GM19324 (cell line): ENCODE results near the gene KIRREL3.

ENCODE experiments used
- ATAC-seq: cut with Tn5 transposase; IDR thresholded peaks from one replicate; pipeline ENCODE4 v1.9.1; 2021; ENCODE audit warnings: mild to moderate bottlenecking, moderate library complexity; ENCODE audit not compliant: unreplicated experiment, low FRiP score

Gene KIRREL3

DNA sequence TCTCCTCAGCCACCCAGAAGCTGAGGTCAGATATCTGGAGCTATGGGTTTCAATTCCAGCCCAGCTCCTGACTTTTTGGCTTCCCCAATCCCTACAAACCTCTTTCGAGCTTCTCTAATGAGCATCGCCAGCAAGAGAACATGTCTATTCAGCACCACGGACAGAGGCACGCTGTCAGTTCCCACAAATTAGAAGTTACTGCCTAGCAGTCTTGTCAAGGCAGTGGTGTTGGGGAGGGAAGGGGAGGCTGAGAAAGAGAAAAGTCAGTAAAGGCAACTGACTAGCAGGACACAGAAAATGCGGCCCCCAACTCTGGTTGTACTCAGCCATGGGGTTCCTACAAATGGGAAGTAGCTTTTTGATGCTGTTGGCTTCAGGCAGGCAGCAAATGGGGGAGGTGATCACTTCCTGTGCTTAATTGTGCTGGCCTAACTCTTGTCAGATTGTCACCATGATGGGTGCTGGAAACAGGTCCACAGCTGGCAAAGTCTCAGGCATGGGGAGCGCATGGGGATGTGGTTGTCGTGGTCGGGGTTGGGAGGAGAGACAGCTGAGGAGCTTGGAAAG is 439.2 kb downstream of the KIRREL3 start:
- no peak for ATAC-seq

DNA sequence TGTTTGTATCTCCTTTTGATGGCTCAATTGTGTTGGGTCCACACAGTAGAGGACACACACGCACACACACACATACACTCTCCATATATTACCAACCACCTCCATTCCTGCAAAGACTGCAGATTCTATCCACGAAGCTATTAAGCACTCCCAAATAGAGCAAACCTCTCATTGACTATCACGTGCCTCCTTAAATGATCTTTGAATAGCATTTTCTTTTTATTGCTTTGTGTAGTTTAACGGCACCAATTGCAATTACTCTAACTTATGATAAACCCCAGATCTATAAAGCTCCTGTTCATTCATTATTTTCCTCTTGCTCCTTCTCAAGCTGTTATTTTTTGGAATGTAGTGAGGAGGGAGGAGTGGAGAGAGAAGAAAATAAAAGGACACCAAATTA is 440.3 kb downstream of the KIRREL3 start:
- ATAC-seq, result no peak

DNA sequence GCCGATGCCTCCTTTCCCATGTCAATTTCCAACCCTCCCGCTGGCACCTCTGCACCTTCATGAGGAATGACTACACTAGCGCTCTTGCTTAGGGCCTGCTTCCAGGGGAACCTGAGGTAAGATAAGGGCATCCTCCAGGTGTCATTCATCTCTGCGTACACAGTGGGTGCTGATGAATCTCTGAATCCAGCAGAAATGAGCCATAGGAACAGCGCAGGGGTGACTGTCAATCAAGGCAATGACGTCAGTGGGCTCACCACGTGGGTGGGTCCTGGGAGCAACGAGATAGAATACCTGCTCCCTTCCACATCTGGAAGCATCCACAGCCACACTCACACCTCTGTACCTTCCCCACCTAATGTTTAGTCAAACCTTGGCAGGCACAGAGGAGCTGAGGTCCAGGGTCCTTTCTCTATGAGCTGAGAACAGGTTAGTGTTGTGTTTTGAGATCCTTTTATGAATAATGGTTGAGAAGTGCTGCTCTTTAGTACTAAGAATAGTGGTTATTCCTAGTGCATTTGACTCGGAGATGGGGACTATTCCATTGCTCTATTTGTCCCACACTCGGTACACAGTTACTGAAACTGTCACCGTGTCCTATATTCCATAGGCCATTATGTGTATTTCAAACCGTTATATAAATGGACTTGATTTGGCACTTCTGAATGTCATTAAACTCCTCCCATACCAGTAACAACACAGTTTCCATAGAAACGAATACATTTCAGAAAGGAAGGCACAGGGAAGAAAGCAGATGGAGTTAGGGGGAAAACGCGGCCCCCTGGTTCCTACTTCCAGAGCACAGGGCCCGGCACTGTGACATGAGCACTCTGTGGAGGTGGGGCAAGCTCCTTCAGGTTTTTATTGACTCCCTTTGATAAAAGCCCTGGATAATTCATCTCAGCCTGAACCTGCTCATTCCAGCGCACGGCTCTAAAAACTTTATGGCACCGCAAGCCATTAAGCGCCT is 451.7 kb downstream of the KIRREL3 start:
- no peak for ATAC-seq

GRCh38 chr11:126547691-126548090 is 452.9 kb downstream of the KIRREL3 start:
- ATAC-seq, result no peak

GRCh38 chr11:126547161-126547560 is 453.4 kb downstream of the KIRREL3 start:
- ATAC-seq, result no peak

GRCh38 chr11:126546694-126547093 is 453.9 kb downstream of the KIRREL3 start:
- ATAC-seq, result no peak

GRCh38 chr11:126546191-126546590 is 454.4 kb downstream of the KIRREL3 start:
- no peak for ATAC-seq

DNA sequence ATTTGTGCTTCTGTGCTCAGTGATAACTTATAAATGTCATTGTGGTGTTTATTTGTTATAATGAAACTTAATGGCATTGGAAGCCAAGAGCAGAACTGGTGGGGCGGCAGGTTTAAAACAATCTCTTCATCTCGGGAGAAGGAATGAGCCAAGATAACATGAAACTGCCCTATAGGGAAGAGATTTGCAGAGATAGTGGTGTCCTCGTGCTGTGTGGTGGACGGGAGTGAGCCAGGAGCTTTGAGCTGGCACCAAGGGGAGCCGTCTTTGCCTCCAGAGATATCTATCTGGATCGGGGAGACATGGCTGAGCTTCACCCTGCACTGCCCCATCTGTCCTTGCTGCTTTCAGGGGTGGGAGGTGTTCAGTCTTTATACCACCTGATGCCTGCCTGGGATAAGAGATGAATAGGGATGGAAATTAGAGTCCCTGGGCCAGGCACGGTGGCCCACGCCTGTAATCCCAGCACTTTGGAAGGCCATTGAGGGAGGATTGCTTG is 455.5 kb downstream of the KIRREL3 start:
- ATAC-seq, result no peak

- ATAC-seq, result no peak
Measured at GRCh38 chr11:126544108-126545056, 456.2 kb downstream of the KIRREL3 start.

- no peak for ATAC-seq
Measured at GRCh38 chr11:126543691-126544090, 456.9 kb downstream of the KIRREL3 start.

- ATAC-seq, result no peak
Measured at GRCh38 chr11:126542334-126543015, 458.1 kb downstream of the KIRREL3 start.

DNA sequence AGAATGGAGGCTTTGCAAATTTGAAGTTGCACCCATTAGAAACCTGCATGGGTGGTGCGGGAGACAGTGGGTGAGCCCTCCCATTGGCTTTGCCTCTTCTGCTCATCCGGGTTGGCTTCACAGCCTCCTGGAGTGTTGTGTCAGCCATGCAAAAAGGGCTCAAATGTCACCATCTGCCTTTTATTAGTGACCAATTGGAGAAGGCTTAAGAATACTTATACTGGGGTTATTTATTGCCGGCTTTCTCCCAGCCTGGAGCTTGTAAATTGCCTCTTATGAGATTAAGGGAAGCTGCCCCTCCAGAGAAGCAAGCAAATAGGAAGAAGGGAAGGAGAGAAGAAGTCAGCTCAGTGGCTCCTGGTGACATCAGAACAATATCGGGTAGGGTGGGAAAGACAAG is 462.5 kb downstream of the KIRREL3 start:
- ATAC-seq, result no peak

DNA sequence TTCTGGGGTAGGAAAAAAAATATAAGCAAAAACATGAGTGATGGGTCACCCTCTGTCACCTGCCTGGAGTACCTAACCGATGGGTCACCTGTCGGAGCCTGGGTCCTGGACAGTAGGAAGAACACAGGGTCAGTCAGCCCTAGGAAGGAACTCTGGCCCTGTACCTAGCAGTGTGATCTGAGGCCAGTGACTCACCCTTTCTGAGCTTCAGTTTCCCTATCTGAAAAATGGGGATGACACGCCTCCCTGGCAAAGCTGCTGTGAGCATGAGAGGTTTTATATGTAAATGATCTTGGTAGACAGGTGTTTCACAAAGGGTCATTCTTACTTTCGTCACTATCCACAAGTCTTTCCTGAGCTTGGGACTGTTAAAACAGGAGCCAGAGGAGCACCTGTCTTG is 463.1 kb downstream of the KIRREL3 start:
- no peak for ATAC-seq

- no peak for ATAC-seq
Measured at GRCh38 chr11:126534141-126534805, 466.3 kb downstream of the KIRREL3 start.

- no peak for ATAC-seq
Measured at GRCh38 chr11:126533560-126533959, 467.0 kb downstream of the KIRREL3 start.

DNA sequence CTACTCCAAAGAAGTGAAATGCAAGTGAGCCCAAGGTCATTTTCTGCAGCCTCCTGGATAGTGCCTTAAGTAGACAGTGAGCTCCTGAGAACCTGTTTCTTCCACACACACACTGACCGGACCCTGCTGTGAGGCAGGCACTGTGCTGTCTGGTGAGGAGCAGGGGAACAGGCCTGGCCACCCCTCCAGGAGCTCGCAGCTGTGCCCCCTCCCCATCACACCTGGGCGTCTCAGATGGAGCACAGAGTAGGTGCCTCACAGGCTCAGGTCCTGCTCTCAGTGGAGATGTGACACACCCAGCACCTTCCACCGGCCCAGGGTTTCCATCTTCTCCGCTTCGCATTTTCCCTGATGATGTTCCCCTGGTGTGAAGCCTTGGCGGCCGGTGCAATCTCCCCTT is 470.2 kb downstream of the KIRREL3 start:
- ATAC-seq, result no peak

DNA sequence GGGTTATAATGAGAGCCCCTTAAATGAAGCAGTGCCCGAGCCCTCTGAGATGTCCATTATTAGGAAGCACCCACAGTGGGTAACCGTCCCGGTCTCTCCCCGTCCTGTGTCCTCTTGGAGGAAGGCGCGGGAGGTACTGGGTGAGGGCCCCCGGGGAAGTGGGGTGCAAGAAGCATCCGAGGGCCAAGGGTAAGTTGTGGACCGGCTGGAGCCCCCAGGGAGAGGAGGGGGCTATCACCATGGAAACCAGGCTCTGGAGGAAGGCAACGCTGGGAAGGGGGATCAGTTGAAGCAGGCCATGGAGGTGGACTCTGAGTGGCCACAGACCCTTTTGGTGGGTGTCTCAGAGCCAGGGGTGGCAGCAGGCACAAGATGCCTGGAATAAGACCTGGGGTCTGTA is 471.5 kb downstream of the KIRREL3 start:
- no peak for ATAC-seq

DNA sequence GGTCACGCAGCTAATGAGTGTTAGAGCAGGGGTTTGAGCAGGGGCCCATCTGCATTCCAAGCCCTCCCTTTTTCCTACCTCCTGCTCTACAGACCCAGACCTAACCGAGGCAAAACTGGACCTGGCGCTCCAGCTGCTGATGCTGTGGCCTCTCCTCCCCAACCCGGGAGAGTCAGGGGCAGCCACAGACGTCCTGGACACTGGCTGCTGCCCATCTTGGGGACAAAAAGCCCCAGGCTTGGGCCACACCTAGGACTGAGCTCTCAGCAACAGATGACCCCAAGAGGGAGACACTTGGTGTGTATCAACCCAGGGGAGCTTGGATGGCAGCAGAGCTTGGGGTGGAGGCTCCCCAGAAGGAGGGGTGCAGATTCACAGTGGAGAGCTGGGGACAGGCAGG is 472.5 kb downstream of the KIRREL3 start:
- no peak for ATAC-seq

DNA sequence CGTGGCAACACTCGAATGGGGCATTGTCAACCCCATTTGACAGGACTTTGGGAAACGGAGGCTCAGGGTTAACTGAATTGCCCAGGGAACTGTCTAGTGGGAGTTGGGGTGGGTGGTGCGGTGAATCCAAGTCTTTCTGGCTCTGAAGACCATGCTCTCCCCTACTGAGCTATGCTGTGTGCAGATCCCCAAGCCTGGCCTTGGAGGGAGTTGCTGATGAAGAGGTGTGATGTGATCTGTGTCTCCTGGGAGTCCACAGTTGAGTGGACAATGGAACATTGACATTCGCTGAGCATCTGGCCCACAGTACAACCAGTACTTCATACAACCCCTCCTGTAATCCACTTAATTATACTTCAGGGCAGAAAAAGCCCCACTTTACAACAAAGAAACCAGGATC is 472.9 kb downstream of the KIRREL3 start:
- ATAC-seq, result no peak

DNA sequence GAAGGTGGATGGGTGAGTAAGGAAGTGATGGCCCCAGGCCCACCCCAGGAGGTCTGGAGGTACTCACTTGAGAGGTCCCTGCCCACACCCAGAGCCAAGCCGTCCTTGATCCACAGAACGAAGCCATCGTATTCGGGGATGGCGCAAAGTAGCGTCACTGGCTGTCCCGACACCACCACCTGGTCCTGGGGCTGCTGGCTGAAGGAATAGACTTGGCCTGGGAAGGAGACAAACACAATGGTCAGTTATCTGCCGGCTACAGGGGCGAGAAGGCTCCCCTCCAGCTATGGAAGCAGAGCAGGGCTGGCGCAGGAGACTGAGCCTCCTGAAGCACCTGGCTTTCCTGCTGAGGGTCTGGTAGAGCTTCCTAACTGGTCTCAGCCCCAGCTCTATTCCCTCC is 474.1 kb downstream of the KIRREL3 start:
- ATAC-seq, result no peak
